Measurements from ENCODE around the gene C8B.

C8B gene

DNA sequence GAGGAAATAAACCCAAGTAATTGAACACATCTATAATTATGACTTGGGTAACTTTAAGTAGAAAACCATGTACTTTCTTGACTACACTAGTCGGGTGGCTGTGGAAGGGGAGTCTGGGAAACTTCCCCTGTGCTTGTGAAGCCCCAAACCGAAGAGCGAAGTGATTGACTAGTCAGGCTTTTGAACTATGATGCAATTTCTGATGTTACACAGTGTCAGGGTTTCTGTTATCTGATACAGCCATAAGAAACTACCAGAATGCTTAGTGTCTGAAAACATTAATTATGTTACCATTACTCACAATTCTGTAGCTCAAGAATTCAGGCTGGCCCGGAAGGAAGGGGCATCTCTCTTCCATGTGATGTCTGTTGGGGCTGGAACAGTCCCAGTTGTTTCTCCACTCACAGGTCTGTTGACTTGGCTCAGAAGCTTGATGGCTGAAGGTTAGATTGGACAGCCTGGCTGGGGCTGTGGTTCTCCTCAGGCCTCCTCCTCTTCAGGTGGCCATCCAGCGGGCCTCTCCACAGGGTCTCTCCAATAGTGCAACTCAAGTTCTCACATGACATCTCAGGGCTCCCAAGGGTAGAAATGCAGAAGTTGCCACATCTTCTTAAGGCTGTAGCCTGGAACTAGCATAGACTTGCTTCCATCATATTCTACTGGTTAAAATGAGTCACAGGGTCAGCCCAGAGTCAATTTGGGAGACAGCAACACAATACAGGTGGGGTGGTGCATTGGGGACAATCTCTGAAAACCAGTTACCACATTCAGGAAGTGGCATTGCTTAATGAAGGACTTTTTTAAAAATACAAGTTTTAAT is 8.3 kb upstream of the C8B start:
- no peak overlapping the region for H3K4me3 ChIP-seq (ENCODE audit: low read depth, low read length)
- TF ChIP-seq, protein P1, sequence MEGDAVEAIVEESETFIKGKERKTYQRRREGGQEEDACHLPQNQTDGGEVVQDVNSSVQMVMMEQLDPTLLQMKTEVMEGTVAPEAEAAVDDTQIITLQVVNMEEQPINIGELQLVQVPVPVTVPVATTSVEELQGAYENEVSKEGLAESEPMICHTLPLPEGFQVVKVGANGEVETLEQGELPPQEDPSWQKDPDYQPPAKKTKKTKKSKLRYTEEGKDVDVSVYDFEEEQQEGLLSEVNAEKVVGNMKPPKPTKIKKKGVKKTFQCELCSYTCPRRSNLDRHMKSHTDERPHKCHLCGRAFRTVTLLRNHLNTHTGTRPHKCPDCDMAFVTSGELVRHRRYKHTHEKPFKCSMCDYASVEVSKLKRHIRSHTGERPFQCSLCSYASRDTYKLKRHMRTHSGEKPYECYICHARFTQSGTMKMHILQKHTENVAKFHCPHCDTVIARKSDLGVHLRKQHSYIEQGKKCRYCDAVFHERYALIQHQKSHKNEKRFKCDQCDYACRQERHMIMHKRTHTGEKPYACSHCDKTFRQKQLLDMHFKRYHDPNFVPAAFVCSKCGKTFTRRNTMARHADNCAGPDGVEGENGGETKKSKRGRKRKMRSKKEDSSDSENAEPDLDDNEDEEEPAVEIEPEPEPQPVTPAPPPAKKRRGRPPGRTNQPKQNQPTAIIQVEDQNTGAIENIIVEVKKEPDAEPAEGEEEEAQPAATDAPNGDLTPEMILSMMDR (IDR thresholded peaks at IDR 0.05; ENCODE audit: control insufficient read depth, extremely low read depth, insufficient read depth): no peak
- DNase-seq (ENCODE audit: low read depth): no peak

- H3K4me3 ChIP-seq (ENCODE audit: low read depth, low read length): no peak overlapping the region
- TF ChIP-seq, protein P1 (IDR thresholded peaks at IDR 0.05; ENCODE audit: control insufficient read depth, extremely low read depth, insufficient read depth): no peak
- DNase-seq (ENCODE audit: low read depth): no peak
These were observed 7.2 kb upstream of the C8B start for GRCh38 chr1:56972976-56973375.

DNA sequence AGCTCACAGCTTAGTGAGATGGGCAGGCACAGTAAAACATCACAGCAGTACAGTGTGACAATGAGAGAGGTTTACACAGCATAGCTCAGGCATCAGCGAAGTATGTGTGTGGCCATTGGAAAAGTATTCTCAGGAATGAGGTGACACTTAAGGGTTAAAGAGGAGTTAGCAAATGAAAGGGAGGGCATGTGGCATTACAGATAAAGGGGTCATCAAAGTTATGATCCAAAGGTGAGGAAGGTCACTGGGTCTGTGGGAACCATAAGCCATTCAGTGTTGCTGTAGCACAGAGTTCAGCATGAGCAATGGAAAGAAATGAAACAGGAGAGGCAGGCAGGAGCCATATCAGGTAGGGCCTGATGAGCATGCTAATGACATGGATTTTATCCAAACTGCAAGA is 4.5 kb upstream of the C8B start:
- no peak for DNase-seq (ENCODE audit: low read depth)
- TF ChIP-seq, protein P1 (IDR thresholded peaks at IDR 0.05; ENCODE audit: control insufficient read depth, extremely low read depth, insufficient read depth): no peak
- H3K4me3 ChIP-seq (ENCODE audit: low read depth, low read length): no peak overlapping the region

DNA sequence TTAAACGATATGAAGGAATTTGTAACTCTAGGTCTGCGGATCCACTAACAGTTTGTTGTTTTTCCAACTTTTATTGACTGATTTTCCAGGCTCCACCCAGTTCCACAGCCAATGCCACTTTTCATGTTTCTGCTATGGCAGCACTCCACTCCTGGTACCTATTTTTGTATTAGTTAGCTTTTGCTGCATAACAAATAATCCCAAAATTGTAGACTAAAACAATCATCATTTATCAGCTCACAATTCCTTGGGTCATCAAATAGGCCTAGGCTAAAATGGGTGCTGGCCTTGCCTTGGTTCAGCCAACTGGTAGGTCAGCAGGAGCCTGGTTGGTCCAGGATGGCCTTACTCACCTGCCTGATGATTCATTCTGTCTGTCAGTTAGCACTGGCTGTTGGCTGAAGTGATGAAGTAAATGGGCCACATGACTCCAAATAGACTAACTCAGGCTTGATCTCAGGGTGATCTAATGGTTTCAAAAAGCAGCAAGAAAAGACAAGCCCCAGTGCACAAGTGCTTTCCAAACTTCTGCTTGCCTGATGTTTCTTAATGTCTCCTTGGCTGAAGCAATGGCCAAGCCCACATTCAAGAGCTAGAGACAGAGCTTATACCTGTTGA is 3.2 kb upstream of the C8B start:
- DNase-seq (ENCODE audit: low read depth): no peak
- TF ChIP-seq, protein P1 (IDR thresholded peaks at IDR 0.05; ENCODE audit: control insufficient read depth, extremely low read depth, insufficient read depth): no peak

GRCh38 chr1:56967900-56968832 is 2.4 kb upstream of the C8B start:
- TF ChIP-seq, protein P1 (IDR thresholded peaks at IDR 0.05; ENCODE audit: control insufficient read depth, extremely low read depth, insufficient read depth): peak; percentile 47; the same call in 1 of the 2 replicates
- DNase-seq (ENCODE audit: low read depth): no peak
- no peak overlapping the region for H3K4me3 ChIP-seq (ENCODE audit: low read depth, low read length)

More for the DNA sequence above, 3.2 kb upstream of the C8B start:
- H3K4me3 ChIP-seq (ENCODE audit: low read depth, low read length): no peak overlapping the region

GRCh38 chr1:56967355-56967754 is 1.5 kb upstream of the C8B start:
- H3K4me3 ChIP-seq (ENCODE audit: low read depth, low read length): no peak overlapping the region
- TF ChIP-seq, protein P1 (IDR thresholded peaks at IDR 0.05; ENCODE audit: control insufficient read depth, extremely low read depth, insufficient read depth): no peak
- DNase-seq (ENCODE audit: low read depth): no peak

All from LNCaP clone FGC (cell line).